GM12878 (cell line): Measurements from ENCODE around the gene MASTL. TPM values are rescaled to one million over a fixed set of nuclear protein-coding genes. Genes with fewer than 3 reads are reported as not detected.

Experiments used
- ATAC-seq: fragments of 200-7000 bp; cut with Tn5 transposase; 3 replicates; pipeline ENCODE4 v1.9.1; 2020; ENCODE audit warnings: mild to moderate bottlenecking, moderate library complexity
- BruUV-seq: library from RNA; stranded (reverse); fragments of 400-500 nt; replicated peaks from 2 replicates; lab custom pipeline; 2021; lab: Mats Ljungman, UMichigan
- CTCF ChIA-PET: fragments of 300-600 bp; sonication (Branson Sonifier 250); formaldehyde crosslinking; extraction: SDS; loops from one replicate; lab custom pipeline; 2021; ENCODE audit warnings: inconsistent platforms; lab: Yijun Ruan, JAX
- POLR2A ChIA-PET: fragments of 350-600 bp; formaldehyde crosslinking; extraction: SDS; loops from one replicate; lab custom pipeline; 2021; ENCODE audit warnings: inconsistent platforms; lab: Charles Lee
- RAD21 ChIA-PET: fragments of 300-600 bp; sonication (Branson Sonifier 250); formaldehyde crosslinking; loops from one replicate; lab custom pipeline; 2023; ENCODE audit warnings: antibody characterized with exemption; ENCODE audit not compliant: unreplicated experiment; lab: Charles Lee
- SMC1A ChIA-PET: fragments of 300-600 bp; sonication (Branson Sonifier 250); formaldehyde crosslinking; loops from one replicate; lab custom pipeline; 2023; ENCODE audit not compliant: unreplicated experiment, uncharacterized antibody; lab: Charles Lee
- DNase-seq: peaks from one replicate; pipeline ENCODE4 v3.0.0-alpha.2; 2011; ENCODE audit warnings: low read depth, low spot score
- FAIRE-seq: peaks from 3 replicates; lab custom pipeline; 2011; peaks lifted over from hg19 to GRCh38; lab: Jason Lieb, UNC
- H2AFZ ChIP-seq: 2 replicates; pipeline ENCODE4 v1.6.0; 2011; ENCODE audit warnings: low read depth, low read length, control low read depth; ENCODE audit not compliant: control insufficient read depth
- H3K27ac ChIP-seq: 2 replicates; pipeline ENCODE4 v1.5.1; 2011; ENCODE audit warnings: control low read depth; ENCODE audit not compliant: control insufficient read depth, insufficient read depth
- H3K27me3 ChIP-seq, 2 experiments: replicated peaks in 1 of 2; 2 replicates each; pipeline versions ENCODE4 v1.6.0 to v1.6.1; 2011; ENCODE audit warnings: low read length in 1 of 2; ENCODE audit not compliant: control insufficient read depth in 2 of 2, insufficient read depth in 2 of 2
- H3K36me3 ChIP-seq, 2 experiments: 2 replicates each; pipeline ENCODE4 v1.5.1; 2011; ENCODE audit warnings: low read length in 1 of 2; ENCODE audit not compliant: control insufficient read depth in 2 of 2, insufficient read depth in 2 of 2
- H3K4me1 ChIP-seq: 2 replicates; pipeline ENCODE4 v1.6.1; 2011; ENCODE audit warnings: mild to moderate bottlenecking, low read length, moderate library complexity, mixed read lengths; ENCODE audit not compliant: control insufficient read depth, insufficient read depth
- H3K4me2 ChIP-seq: 2 replicates; pipeline ENCODE4 v1.6.0; 2011; ENCODE audit warnings: control low read depth; ENCODE audit not compliant: control insufficient read depth, insufficient read depth
- H3K4me3 ChIP-seq: fragments of 200-600 bp; sonication (generic); 2 replicates; pipeline ENCODE4 v1.5.1; 2016
- H3K79me2 ChIP-seq: 2 replicates; pipeline ENCODE4 v1.6.0; 2011; ENCODE audit warnings: low read length; ENCODE audit not compliant: control insufficient read depth, insufficient read depth
- H3K9ac ChIP-seq: 2 replicates; pipeline ENCODE4 v1.8.0; 2011; ENCODE audit warnings: low read length, control low read depth, mixed read lengths; ENCODE audit not compliant: control insufficient read depth, insufficient read depth
- H3K9me3 ChIP-seq: replicated peaks from 3 replicates; pipeline ENCODE4 v1.5.1; 2011; ENCODE audit warnings: mild to moderate bottlenecking, low read length; ENCODE audit not compliant: control insufficient read depth, insufficient read depth
- H4K20me1 ChIP-seq: 2 replicates; pipeline ENCODE4 v1.6.0; 2011; ENCODE audit not compliant: control insufficient read depth, insufficient read depth
- BHLHE40 ChIP-seq, 2 experiments: fragments of 450-650 bp in 1 of 2; IDR thresholded peaks; 2 replicates each; pipeline ENCODE4 v1.6.1; 2011 to 2017; ENCODE audit warnings: low read depth in 2 of 2, borderline replicate concordance in 1 of 2, improper control_type of control experiment in 1 of 2, low read length in 1 of 2, mild to moderate bottlenecking in 1 of 2
- CREM ChIP-seq: IDR thresholded peaks from 2 replicates; pipeline ENCODE4 v1.6.1; 2014; ENCODE audit warnings: antibody characterized with exemption, low read depth
- KAT2A ChIP-seq: conservative IDR thresholded peaks from 2 replicates; pipeline ENCODE4 v1.6.1; 2011; ENCODE audit warnings: low read depth, low read length; ENCODE audit not compliant: control insufficient read depth
- MAX ChIP-seq: IDR thresholded peaks from 2 replicates; pipeline ENCODE4 v1.6.1; 2012; ENCODE audit warnings: low read depth, low read length, improper control_type of control experiment
- NR2F1 ChIP-seq: fragments of 450-650 bp; conservative IDR thresholded peaks from 2 replicates; pipeline ENCODE4 v1.6.1; 2017; ENCODE audit warnings: mild to moderate bottlenecking
- RB1 ChIP-seq: fragments of 450-650 bp; formaldehyde crosslinking; IDR thresholded peaks from 2 replicates; pipeline ENCODE4 v1.6.1; 2017; ENCODE audit warnings: mild to moderate bottlenecking, borderline replicate concordance
- SPI1 ChIP-seq: IDR thresholded peaks from 2 replicates; pipeline ENCODE4 v1.6.1; 2011; ENCODE audit warnings: low read depth, mild to moderate bottlenecking, low read length, moderate library complexity, borderline replicate concordance; ENCODE audit not compliant: insufficient read depth
- TARDBP ChIP-seq: IDR thresholded peaks from 2 replicates; pipeline ENCODE4 v1.6.1; 2016; ENCODE audit warnings: borderline replicate concordance
- TCF12 ChIP-seq: IDR thresholded peaks from 2 replicates; pipeline ENCODE4 v1.6.1; 2011; ENCODE audit warnings: low read depth, mild to moderate bottlenecking, low read length
- WRNIP1 ChIP-seq: IDR thresholded peaks from 2 replicates; pipeline ENCODE4 v1.6.1; 2011; ENCODE audit warnings: low read depth, low read length, improper control_type of control experiment, borderline replicate concordance
- ZNF24 ChIP-seq: fragments of 450-650 bp; IDR thresholded peaks from 2 replicates; pipeline ENCODE4 v1.6.1; 2017; ENCODE audit warnings: antibody characterized with exemption, mild to moderate bottlenecking
- WGBS: methylation state at CpG from one replicate; pipeline ENCODE4 v1.1.6; 2016; ENCODE audit warnings: low lambda C conversion rate; ENCODE audit not compliant: insufficient replicate concordance, insufficient coverage; ENCODE audit errors: missing lambda C conversion rate; 5-methylcytosine and 5-hydroxymethylcytosine counted together
- in situ Hi-C: fragments of 300-500 bp; cut with MboI; formaldehyde crosslinking; loops from 9 replicates; pipeline ENCODE4 v1.14.3; 2018; ENCODE audit warnings: mixed read lengths
- intact Hi-C: fragments of 100-400 bp; cut with micrococcal nuclease; formaldehyde crosslinking; loops from one replicate; pipeline ENCODE4 v1.14.2; 2022; ENCODE audit not compliant: unreplicated experiment
- polyA plus RNA-seq, 11 experiments: library from polyadenylated mRNA; depleted of rRNA in 4 of 11; unstranded in 6 of 11; stranded (reverse) in 5 of 11; fragments of >200 nt; fragmentation: Nextera tagmentation in 4 of 11; fragmentation: Illumina TruSeq in 1 of 11; extraction: Ambion mirVana in 4 of 11; extraction: Trizol in 1 of 11; gene quantifications; 1 replicate in 1 of 11; 2 replicates in 10 of 11; pipeline versions ENCODE4 v1.2.1 to v1.2.3, GENCODE V29; 2011 to 2016; ENCODE audit warnings: inconsistent platforms in 2 of 11, missing spikeins in 2 of 11, low read depth in 1 of 11
- total RNA-seq, 4 experiments: library from RNA; depleted of rRNA in 3 of 4; stranded (reverse); fragments of >200 nt in 3 of 4; fragmentation: Illumina TruSeq in 1 of 4; extraction: Trizol in 1 of 4; gene quantifications; 2 replicates each; pipeline versions ENCODE4 v1.2.1 to v1.2.3, GENCODE V29; 2013 to 2021
- TF ChIP-seq, protein P1 (sequence below): fragments of 450-650 bp; conservative IDR thresholded peaks from 2 replicates; pipeline ENCODE4 v1.6.1; 2017; ENCODE audit warnings: mild to moderate bottlenecking, moderate library complexity
- TF ChIP-seq, protein P2 (sequence below): fragments of 450-650 bp; IDR thresholded peaks from 2 replicates; pipeline ENCODE4 v1.6.1; 2017; ENCODE audit warnings: mild to moderate bottlenecking, low read depth, inconsistent platforms; ENCODE audit not compliant: poor library complexity, severe bottlenecking

Gene MASTL
- total and polyA plus RNA-seq, 10 of the 15 experiments (the other 5 are each of a cell fraction or from before 2014, with no cell fraction given) = 7.1 to 36.9 (median 21.3) TPM

- Histone ChIP-seq H3K9ac (peak overlapping the region; percentile 100), H2AFZ (no peak overlapping the region), H3K4me2 (peak overlapping the region; percentile 91), H3K27ac (peak overlapping the region; percentile 100), H3K4me3 (peak overlapping the region; percentile 87), H3K4me1 (no peaks in the 10 kb centered on the region; the same call in 1 of the 2 replicates), H3K9me3 (no peaks in the 10 kb centered on the region), H3K36me3 (peaks cover 2 to 15% of the 10 kb centered on the region in 2 experiments), H3K27me3 (no peaks in the 10 kb centered on the region), H3K79me2 (peaks cover 69% of the 10 kb centered on the region), H4K20me1 (no peaks in the 10 kb centered on the region)
- DNase-seq (no peak), FAIRE-seq (no peak), ATAC-seq (no peak)
- BruUV-seq = no TSS peak
- WGBS = 44% methylated on average over 2 of the region's 2 CpGs
- intact Hi-C loops (loop anchor here (2.0 to 10.0 kb wide), 3 partner anchors 204 to 1378 kb away; partner anchors contain the start of gene WAC), in situ Hi-C loops (no loop called here)
- ChIA-PET CTCF (interaction anchor here (1.1 to 1.3 kb wide), 2 partner anchors 23 to 431 kb away, joined by 3 to 4 read pairs; no protein-coding TSS in a partner anchor), POLR2A (interaction anchor here (0.6 to 1.4 kb wide), 5 partner anchors 11 to 513 kb away, joined by 3 to 6 read pairs (median 3); no protein-coding TSS in a partner anchor), SMC1A (interaction anchor here (0.6 to 1.6 kb wide), 5 partner anchors 9 to 423 kb away, joined by 3 to 4 read pairs (median 4); no protein-coding TSS in a partner anchor), RAD21 (no interaction called here)
- TF ChIP-seq, protein P1, sequence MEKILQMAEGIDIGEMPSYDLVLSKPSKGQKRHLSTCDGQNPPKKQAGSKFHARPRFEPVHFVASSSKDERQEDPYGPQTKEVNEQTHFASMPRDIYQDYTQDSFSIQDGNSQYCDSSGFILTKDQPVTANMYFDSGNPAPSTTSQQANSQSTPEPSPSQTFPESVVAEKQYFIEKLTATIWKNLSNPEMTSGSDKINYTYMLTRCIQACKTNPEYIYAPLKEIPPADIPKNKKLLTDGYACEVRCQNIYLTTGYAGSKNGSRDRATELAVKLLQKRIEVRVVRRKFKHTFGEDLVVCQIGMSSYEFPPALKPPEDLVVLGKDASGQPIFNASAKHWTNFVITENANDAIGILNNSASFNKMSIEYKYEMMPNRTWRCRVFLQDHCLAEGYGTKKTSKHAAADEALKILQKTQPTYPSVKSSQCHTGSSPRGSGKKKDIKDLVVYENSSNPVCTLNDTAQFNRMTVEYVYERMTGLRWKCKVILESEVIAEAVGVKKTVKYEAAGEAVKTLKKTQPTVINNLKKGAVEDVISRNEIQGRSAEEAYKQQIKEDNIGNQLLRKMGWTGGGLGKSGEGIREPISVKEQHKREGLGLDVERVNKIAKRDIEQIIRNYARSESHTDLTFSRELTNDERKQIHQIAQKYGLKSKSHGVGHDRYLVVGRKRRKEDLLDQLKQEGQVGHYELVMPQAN = no peak
- TF ChIP-seq NR2F1 (no peak), CREM (no peak), SPI1 (no peak), KAT2A (no peak), ZNF24 (no peak), WRNIP1 (no peak), TCF12 (no peak), RB1 (no peak), TARDBP (no peak), BHLHE40 (IDR thresholded peaks at IDR 0.05; ENCODE audit: borderline replicate concordance in 1 of 2, low read depth in 2 of 2, low read length in 1 of 2) (no peak), MAX (no peak)
- TF ChIP-seq, protein P2, sequence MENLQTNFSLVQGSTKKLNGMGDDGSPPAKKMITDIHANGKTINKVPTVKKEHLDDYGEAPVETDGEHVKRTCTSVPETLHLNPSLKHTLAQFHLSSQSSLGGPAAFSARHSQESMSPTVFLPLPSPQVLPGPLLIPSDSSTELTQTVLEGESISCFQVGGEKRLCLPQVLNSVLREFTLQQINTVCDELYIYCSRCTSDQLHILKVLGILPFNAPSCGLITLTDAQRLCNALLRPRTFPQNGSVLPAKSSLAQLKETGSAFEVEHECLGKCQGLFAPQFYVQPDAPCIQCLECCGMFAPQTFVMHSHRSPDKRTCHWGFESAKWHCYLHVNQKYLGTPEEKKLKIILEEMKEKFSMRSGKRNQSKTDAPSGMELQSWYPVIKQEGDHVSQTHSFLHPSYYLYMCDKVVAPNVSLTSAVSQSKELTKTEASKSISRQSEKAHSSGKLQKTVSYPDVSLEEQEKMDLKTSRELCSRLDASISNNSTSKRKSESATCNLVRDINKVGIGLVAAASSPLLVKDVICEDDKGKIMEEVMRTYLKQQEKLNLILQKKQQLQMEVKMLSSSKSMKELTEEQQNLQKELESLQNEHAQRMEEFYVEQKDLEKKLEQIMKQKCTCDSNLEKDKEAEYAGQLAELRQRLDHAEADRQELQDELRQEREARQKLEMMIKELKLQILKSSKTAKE = no peak
Measured at GRCh38 chr10:27157150-27157549, 2.0 kb downstream of the MASTL start.
